ENCODE results near the gene PTPA.

The PTPA gene

GRCh38 chr9:129068110-129068509 is 43.1 kb upstream of the PTPA start:
- Histone ChIP-seq H3F3A (ENCODE audit: insufficient read depth, low read length) (no peaks in the 10 kb centered on the region), H4K20me1 (ENCODE audit: insufficient read depth, low read length) (no peaks in the 10 kb centered on the region), H3K4me2 (ENCODE audit: low read depth, low read length) (no peak overlapping the region), H3K9me3 (replicated peaks; ENCODE audit: insufficient read depth, low read length) (no peaks in the 10 kb centered on the region), H3K9me2 (replicated peaks; ENCODE audit: insufficient read depth, low read length) (no peaks in the 10 kb centered on the region), H3K9ac (ENCODE audit: low read length) (no peak overlapping the region), H3K27ac (ENCODE audit: low read length) (no peak overlapping the region), H3K79me2 (ENCODE audit: low read length) (no peaks in the 10 kb centered on the region), H3K4me1 (ENCODE audit: low read length) (no peaks in the 10 kb centered on the region), H3K4me3 (ENCODE audit: low read length) (no peak overlapping the region), H3K36me3 (replicated peaks; ENCODE audit: insufficient read depth, low read length) (no peaks in the 10 kb centered on the region), H3K27me3 (replicated peaks; ENCODE audit: insufficient read depth, low read length) (no peaks in the 10 kb centered on the region), H2AFZ (ENCODE audit: low read length) (no peak overlapping the region)
- DNase-seq: no peak
- TF ChIP-seq EZH2 (optimal IDR thresholded peaks at IDR 0.05; ENCODE audit: low read depth, low read length) (no peak), EZH2phosphoT487 (IDR thresholded peaks at IDR 0.05; ENCODE audit: low read length) (no peak), CTCF (IDR thresholded peaks at IDR 0.05; ENCODE audit: low read length) (no peak)

DNA sequence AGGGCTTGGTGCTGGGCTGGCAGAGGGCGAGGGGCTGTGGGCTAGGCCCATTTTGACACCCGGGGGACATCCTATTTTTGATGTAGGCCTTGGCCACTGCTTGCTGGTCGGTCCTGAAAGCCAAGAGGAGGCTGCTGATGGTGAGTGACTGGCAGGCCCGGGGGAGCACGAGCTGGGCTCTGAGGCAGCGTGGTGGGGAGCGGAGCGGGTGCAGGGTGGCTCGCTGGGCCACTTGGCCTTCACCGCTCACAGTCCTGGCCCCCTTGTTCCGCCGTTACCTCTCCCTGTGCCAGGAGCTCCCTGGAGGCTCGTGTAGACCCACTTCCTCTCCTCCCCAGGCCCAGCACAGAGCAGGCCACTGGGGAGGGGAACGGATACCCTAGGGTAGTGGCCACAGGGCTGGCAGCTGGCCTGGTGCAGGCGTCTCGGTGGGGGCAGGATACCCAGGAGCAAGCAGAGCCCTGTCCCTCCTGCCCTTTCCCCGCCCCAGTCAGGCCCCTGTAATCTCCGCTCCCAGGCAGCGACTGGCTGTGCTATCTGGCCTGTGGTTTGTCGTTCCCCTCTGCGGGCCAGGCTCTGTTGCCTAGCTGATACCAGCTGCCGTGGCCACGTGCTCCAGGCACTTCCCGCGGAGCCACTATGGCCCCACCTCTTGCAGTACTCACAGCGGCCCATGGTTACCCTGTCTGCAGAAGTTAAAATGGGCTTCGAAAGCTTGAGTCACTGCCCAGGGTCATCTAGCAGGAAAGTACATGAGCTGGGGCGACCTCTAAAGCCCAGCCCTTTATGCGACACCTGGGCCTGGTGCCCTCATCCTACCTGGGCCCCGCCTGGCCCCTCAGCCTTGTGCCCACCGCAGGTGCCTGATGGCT is 42.0 kb upstream of the PTPA start:
- H3K9ac ChIP-seq (ENCODE audit: low read length): no peak overlapping the region
- H3F3A ChIP-seq (ENCODE audit: insufficient read depth, low read length): no peaks in the 10 kb centered on the region
- H2AFZ ChIP-seq (ENCODE audit: low read length): no peak overlapping the region
- H3K4me1 ChIP-seq (ENCODE audit: low read length): no peaks in the 10 kb centered on the region
- H3K9me2 ChIP-seq (replicated peaks; ENCODE audit: insufficient read depth, low read length): no peaks in the 10 kb centered on the region
- no peaks in the 10 kb centered on the region for H4K20me1 ChIP-seq (ENCODE audit: insufficient read depth, low read length)
- no peak for DNase-seq
- no peak overlapping the region for H3K4me3 ChIP-seq (ENCODE audit: low read length)
- H3K4me2 ChIP-seq (ENCODE audit: low read depth, low read length): no peak overlapping the region
- no peaks in the 10 kb centered on the region for H3K9me3 ChIP-seq (replicated peaks; ENCODE audit: insufficient read depth, low read length)
- TF ChIP-seq EZH2 (optimal IDR thresholded peaks at IDR 0.05; ENCODE audit: low read depth, low read length): no peak
- no peak for TF ChIP-seq CTCF (IDR thresholded peaks at IDR 0.05; ENCODE audit: low read length)
- TF ChIP-seq EZH2phosphoT487 (IDR thresholded peaks at IDR 0.05; ENCODE audit: low read length): no peak
- H3K36me3 ChIP-seq (replicated peaks; ENCODE audit: insufficient read depth, low read length): no peaks in the 10 kb centered on the region
- no peaks in the 10 kb centered on the region for H3K79me2 ChIP-seq (ENCODE audit: low read length)
- no peaks in the 10 kb centered on the region for H3K27me3 ChIP-seq (replicated peaks; ENCODE audit: insufficient read depth, low read length)
- H3K27ac ChIP-seq (ENCODE audit: low read length): no peak overlapping the region

- no peaks in the 10 kb centered on the region for H3K9me2 ChIP-seq (replicated peaks; ENCODE audit: insufficient read depth, low read length)
- H3K27ac ChIP-seq (ENCODE audit: low read length): no peak overlapping the region
- H3K4me1 ChIP-seq (ENCODE audit: low read length): no peaks in the 10 kb centered on the region
- H3K27me3 ChIP-seq (replicated peaks; ENCODE audit: insufficient read depth, low read length): no peaks in the 10 kb centered on the region
- no peaks in the 10 kb centered on the region for H4K20me1 ChIP-seq (ENCODE audit: insufficient read depth, low read length)
- no peak overlapping the region for H3K9ac ChIP-seq (ENCODE audit: low read length)
- no peaks in the 10 kb centered on the region for H3K79me2 ChIP-seq (ENCODE audit: low read length)
- TF ChIP-seq EZH2 (optimal IDR thresholded peaks at IDR 0.05; ENCODE audit: low read depth, low read length) (no peak), EZH2phosphoT487 (IDR thresholded peaks at IDR 0.05; ENCODE audit: low read length) (no peak), CTCF (IDR thresholded peaks at IDR 0.05; ENCODE audit: low read length) (no peak)
- no peak overlapping the region for H3K4me2 ChIP-seq (ENCODE audit: low read depth, low read length)
- no peak for DNase-seq
- no peak overlapping the region for H3K4me3 ChIP-seq (ENCODE audit: low read length)
- H3K36me3 ChIP-seq (replicated peaks; ENCODE audit: insufficient read depth, low read length): no peaks in the 10 kb centered on the region
- H3K9me3 ChIP-seq (replicated peaks; ENCODE audit: insufficient read depth, low read length): no peaks in the 10 kb centered on the region
- H2AFZ ChIP-seq (ENCODE audit: low read length): no peak overlapping the region
- H3F3A ChIP-seq (ENCODE audit: insufficient read depth, low read length): no peaks in the 10 kb centered on the region
These were observed 41.2 kb upstream of the PTPA start for GRCh38 chr9:129069862-129070641.
